Endothelial cell of umbilical vein (primary cell): ENCODE measurements around the gene BTBD2. TPM values are rescaled to one million over a fixed set of nuclear protein-coding genes. Genes with fewer than 3 reads are reported as not detected.

ENCODE experiments used
- BruUV-seq: library from RNA; stranded (reverse); fragments of 400-500 nt; replicated peaks from 2 replicates; lab custom pipeline; 2021; lab: Mats Ljungman, UMichigan
- CTCF ChIA-PET: fragments of 300-600, 350-600 bp; sonication (Branson Sonifier 250); formaldehyde crosslinking; loops from one replicate; lab custom pipeline; 2021; ENCODE audit warnings: antibody characterized with exemption, inconsistent platforms; lab: Charles Lee
- POLR2A ChIA-PET: fragments of 300-600, 350-600 bp; sonication (Branson Sonifier 250); formaldehyde crosslinking; loops from one replicate; lab custom pipeline; 2021; ENCODE audit warnings: antibody characterized with exemption, inconsistent platforms; lab: Charles Lee
- DNase-seq: peaks from one replicate; pipeline ENCODE4 v3.0.0-alpha.2; 2011; ENCODE audit warnings: low read depth, low spot score
- FAIRE-seq: peaks from 2 replicates; lab custom pipeline; 2011; peaks lifted over from hg19 to GRCh38; lab: Jason Lieb, UNC
- H2AFZ ChIP-seq: 2 replicates; pipeline ENCODE4 v1.6.0; 2012; ENCODE audit warnings: low read depth, low read length, control low read depth, inconsistent platforms
- H3K27ac ChIP-seq: 2 replicates; pipeline ENCODE4 v1.5.1; 2011; ENCODE audit warnings: low read depth, mild to moderate bottlenecking, control low read depth, low read length, moderate library complexity; ENCODE audit not compliant: insufficient read depth
- H3K27me3 ChIP-seq, 2 experiments: 2 replicates each; pipeline versions ENCODE4 v1.6.0 to v1.6.1; 2011; ENCODE audit warnings: low read length in 2 of 2, mixed read lengths in 1 of 2; ENCODE audit not compliant: control insufficient read depth in 2 of 2, insufficient read depth in 2 of 2
- H3K36me3 ChIP-seq, 2 experiments: 2 replicates in 1 of 2; 3 replicates in 1 of 2; pipeline ENCODE4 v1.5.1; 2011; ENCODE audit warnings: low read length in 2 of 2, mild to moderate bottlenecking in 1 of 2, moderate library complexity in 1 of 2; ENCODE audit not compliant: control insufficient read depth in 2 of 2, insufficient read depth in 2 of 2; ENCODE audit errors: extremely low read depth in 1 of 2
- H3K4me1 ChIP-seq: 3 replicates; pipeline ENCODE4 v1.5.1; 2011; ENCODE audit warnings: mild to moderate bottlenecking, low read length; ENCODE audit not compliant: control insufficient read depth, insufficient read depth; ENCODE audit errors: extremely low read depth
- H3K4me2 ChIP-seq: 2 replicates; pipeline ENCODE4 v1.6.1; 2011; ENCODE audit warnings: low read length, control low read depth, mixed read lengths; ENCODE audit not compliant: insufficient read depth
- H3K4me3 ChIP-seq, 3 experiments: fragments of 200-600 bp in 1 of 3; sonication (generic), shearing (Covaris generic) in 1 of 3; replicated peaks in 1 of 3; 2 replicates each; pipeline ENCODE4 v1.5.1; 2011 to 2016; ENCODE audit warnings: control low read depth in 3 of 3, low read length in 3 of 3, mild to moderate bottlenecking in 2 of 3, inconsistent platforms in 1 of 3, low read depth in 1 of 3, moderate library complexity in 1 of 3; ENCODE audit not compliant: insufficient read depth in 1 of 3
- H3K79me2 ChIP-seq: 2 replicates; pipeline ENCODE4 v1.6.0; 2012; ENCODE audit warnings: low read length, inconsistent platforms; ENCODE audit not compliant: control insufficient read depth, insufficient read depth
- H3K9ac ChIP-seq: replicated peaks from 2 replicates; pipeline ENCODE3; 2011; ENCODE audit warnings: low read length, control low read depth; ENCODE audit not compliant: insufficient read depth; ENCODE audit errors: extremely low read depth
- H3K9me1 ChIP-seq: replicated peaks from 3 replicates; pipeline ENCODE4 v1.6.0; 2011; ENCODE audit warnings: mild to moderate bottlenecking, low read length; ENCODE audit not compliant: control insufficient read depth, insufficient read depth; ENCODE audit errors: extremely low read depth
- H3K9me3 ChIP-seq: replicated peaks from 2 replicates; pipeline ENCODE4 v1.5.1; 2012; ENCODE audit warnings: low read length, inconsistent platforms; ENCODE audit not compliant: control insufficient read depth, insufficient read depth
- H4K20me1 ChIP-seq: replicated peaks from 2 replicates; pipeline ENCODE3; 2011; ENCODE audit warnings: mild to moderate bottlenecking, low read length; ENCODE audit not compliant: control insufficient read depth, insufficient read depth; ENCODE audit errors: extremely low read depth
- EZH2 ChIP-seq: IDR thresholded peaks from 2 replicates; pipeline ENCODE4 v1.6.1; 2012; ENCODE audit warnings: borderline replicate concordance, low read depth, mild to moderate bottlenecking, moderate library complexity, low read length, inconsistent platforms; ENCODE audit not compliant: severe bottlenecking
- FOS ChIP-seq: IDR thresholded peaks from 2 replicates; pipeline ENCODE4 v1.6.1; 2011; ENCODE audit warnings: mild to moderate bottlenecking, low read length, moderate library complexity, borderline replicate concordance; ENCODE audit not compliant: insufficient read depth
- GATA2 ChIP-seq: IDR thresholded peaks from 2 replicates; pipeline ENCODE4 v1.7.0; 2011; ENCODE audit warnings: low read depth, mild to moderate bottlenecking, moderate library complexity, mixed read lengths, low read length; ENCODE audit not compliant: insufficient read length, insufficient read depth
- JUN ChIP-seq: IDR thresholded peaks from 2 replicates; pipeline ENCODE4 v1.6.1; 2011; ENCODE audit warnings: borderline replicate concordance, low read depth; ENCODE audit not compliant: insufficient read length, insufficient read depth
- MYC ChIP-seq: IDR thresholded peaks from one replicate; pipeline ENCODE4 v1.6.1; 2011; ENCODE audit warnings: mild to moderate bottlenecking, low read depth, low read length
- POLR2A ChIP-seq: IDR thresholded peaks from 2 replicates; pipeline ENCODE4 v1.6.1; 2012; ENCODE audit warnings: low read depth, mild to moderate bottlenecking, control low read depth, low read length
- POLR2AphosphoS5 ChIP-seq: IDR thresholded peaks from 2 replicates; pipeline ENCODE4 v1.6.1; 2012; ENCODE audit warnings: low read depth, mild to moderate bottlenecking, control low read depth, low read length, moderate library complexity; ENCODE audit not compliant: insufficient read depth
- dilution Hi-C: fragments of 300-500 bp; cut with MboI; formaldehyde crosslinking; loops from one replicate; pipeline ENCODE4 v1.15.0; 2019; ENCODE audit warnings: low sequenced_read_pairs; ENCODE audit not compliant: extremely low pct_ligation_motif_present
- intact Hi-C: fragments of 100-400 bp; cut with micrococcal nuclease; formaldehyde crosslinking; loops from one replicate; pipeline ENCODE4 v1.10.0; 2022
- polyA plus RNA-seq, 4 experiments: library from polyadenylated mRNA; depleted of rRNA in 3 of 4; stranded (reverse) in 3 of 4; unstranded in 1 of 4; fragments of >200 nt; gene quantifications; 2 replicates each; pipeline versions ENCODE4 v1.2.1 to v1.2.3, GENCODE V29; 2011 to 2012; ENCODE audit warnings: missing spikeins in 1 of 4
- total RNA-seq: library from RNA; stranded (reverse); gene quantifications from 2 replicates; pipeline ENCODE4 v1.2.3, GENCODE V29; 2021
- TF ChIP-seq, protein P1 (sequence below), 2 donors: IDR thresholded peaks; 1 replicate in 1 of 2; 2 replicates in 1 of 2; pipeline ENCODE4 v1.5.1; 2011; ENCODE audit warnings: low read length in 2 of 2, mild to moderate bottlenecking in 2 of 2, moderate library complexity in 2 of 2, control low read depth in 1 of 2, inconsistent platforms in 1 of 2, low read depth in 1 of 2; ENCODE audit not compliant: insufficient read depth in 1 of 2; ENCODE audit errors: extremely low read depth in 1 of 2

The BTBD2 gene
- total and polyA plus RNA-seq, 2 donors (not counting 3 experiments of a cell fraction or from before 2014, with no cell fraction given), result 59.2 to 78.2 TPM

DNA sequence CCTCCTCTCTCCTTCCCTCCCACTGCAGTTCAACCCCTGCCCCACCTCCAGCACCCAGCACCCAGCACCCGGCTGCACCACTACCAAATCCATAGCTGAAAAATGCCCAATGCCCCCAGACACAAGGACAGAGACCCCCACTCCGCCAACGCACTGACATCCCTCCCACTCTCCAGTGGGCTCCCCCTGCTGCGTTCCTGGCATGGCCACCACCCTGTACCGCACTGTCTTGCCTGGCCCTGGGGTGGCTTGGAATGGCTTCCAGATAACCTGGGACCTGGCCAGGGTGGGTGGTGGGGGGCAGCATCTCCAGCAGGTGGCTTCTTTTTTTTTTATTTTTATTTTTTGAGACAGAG, 41.3 kb upstream of the BTBD2 start:
- dilution Hi-C loops, result no loop called here
- H3K27ac ChIP-seq, result no peak overlapping the region

More for the DNA sequence above, 41.3 kb upstream of the BTBD2 start:
- H3K9ac ChIP-seq, result no peak overlapping the region
- no peaks in the 10 kb centered on the region for H3K9me3 ChIP-seq
- H3K27me3 ChIP-seq, result no peaks in the 10 kb centered on the region
- no peaks in the 10 kb centered on the region for H3K36me3 ChIP-seq
- no peak overlapping the region for H3K4me3 ChIP-seq
- TF ChIP-seq POLR2A, result no peak
- TF ChIP-seq MYC, result no peak
- TF ChIP-seq EZH2, result no peak
- TF ChIP-seq FOS, result no peak
- no peak for TF ChIP-seq GATA2
- TF ChIP-seq JUN, result no peak
- TF ChIP-seq, protein P1, sequence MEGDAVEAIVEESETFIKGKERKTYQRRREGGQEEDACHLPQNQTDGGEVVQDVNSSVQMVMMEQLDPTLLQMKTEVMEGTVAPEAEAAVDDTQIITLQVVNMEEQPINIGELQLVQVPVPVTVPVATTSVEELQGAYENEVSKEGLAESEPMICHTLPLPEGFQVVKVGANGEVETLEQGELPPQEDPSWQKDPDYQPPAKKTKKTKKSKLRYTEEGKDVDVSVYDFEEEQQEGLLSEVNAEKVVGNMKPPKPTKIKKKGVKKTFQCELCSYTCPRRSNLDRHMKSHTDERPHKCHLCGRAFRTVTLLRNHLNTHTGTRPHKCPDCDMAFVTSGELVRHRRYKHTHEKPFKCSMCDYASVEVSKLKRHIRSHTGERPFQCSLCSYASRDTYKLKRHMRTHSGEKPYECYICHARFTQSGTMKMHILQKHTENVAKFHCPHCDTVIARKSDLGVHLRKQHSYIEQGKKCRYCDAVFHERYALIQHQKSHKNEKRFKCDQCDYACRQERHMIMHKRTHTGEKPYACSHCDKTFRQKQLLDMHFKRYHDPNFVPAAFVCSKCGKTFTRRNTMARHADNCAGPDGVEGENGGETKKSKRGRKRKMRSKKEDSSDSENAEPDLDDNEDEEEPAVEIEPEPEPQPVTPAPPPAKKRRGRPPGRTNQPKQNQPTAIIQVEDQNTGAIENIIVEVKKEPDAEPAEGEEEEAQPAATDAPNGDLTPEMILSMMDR (IDR thresholded peaks at IDR 0.05; ENCODE audit: extremely low read depth in 1 of 2, insufficient read depth in 1 of 2, low read depth in 1 of 2, low read length in 2 of 2), result no peak
- no peak for TF ChIP-seq POLR2AphosphoS5
- intact Hi-C loops, result no loop called here
- no peaks in the 10 kb centered on the region for H4K20me1 ChIP-seq
- no peak overlapping the region for H3K4me2 ChIP-seq
- H2AFZ ChIP-seq, result no peak overlapping the region
- no peak for FAIRE-seq
- no peak for DNase-seq
- CTCF ChIA-PET, result interaction anchor here (1.2 kb wide), 1 partner anchor 13 kb away, joined by 6 read pairs; no protein-coding TSS in a partner anchor
- no TSS peak for BruUV-seq
- H3K4me1 ChIP-seq, result peaks cover 23% of the 10 kb centered on the region
- H3K79me2 ChIP-seq, result no peaks in the 10 kb centered on the region
- POLR2A ChIA-PET, result no interaction called here
- H3K9me1 ChIP-seq, result no peaks in the 10 kb centered on the region
